Large intestine (tissue), 12 donors: ENCODE data around the gene C10orf71. TPM values are rescaled to one million over a fixed set of nuclear protein-coding genes. Genes with fewer than 3 reads are reported as not detected.

Experiments used
- DNase-seq, 2 donors: peaks; one replicate each; pipeline versions ENCODE4 v3.0.0 to v3.0.0-alpha.2; 2013
- H3K27ac ChIP-seq: one replicate; pipeline ENCODE4 v1.5.1; 2013; ENCODE audit warnings: low read length
- H3K27me3 ChIP-seq: 2 replicates; pipeline ENCODE4 v1.6.1; 2013; ENCODE audit warnings: low read length; ENCODE audit not compliant: control insufficient read depth, insufficient read depth
- H3K36me3 ChIP-seq: 2 replicates; pipeline ENCODE4 v1.6.1; 2013; ENCODE audit warnings: low read length; ENCODE audit not compliant: control insufficient read depth, insufficient read depth
- H3K4me1 ChIP-seq: one replicate; pipeline ENCODE4 v1.6.1; 2013; ENCODE audit warnings: low read length; ENCODE audit not compliant: control insufficient read depth, insufficient read depth
- H3K4me3 ChIP-seq: one replicate; pipeline ENCODE4 v1.5.1; 2013; ENCODE audit warnings: low read length
- H3K9me3 ChIP-seq: one replicate; pipeline ENCODE4 v1.6.1; 2013; ENCODE audit warnings: mild to moderate bottlenecking, low read depth, low read length, moderate library complexity; ENCODE audit not compliant: control insufficient read depth
- WGBS: methylation state at CpG from one replicate; pipeline ENCODE4 v1.1.5; 2013; ENCODE audit warnings: low lambda C conversion rate; ENCODE audit not compliant: insufficient coverage; 5-methylcytosine and 5-hydroxymethylcytosine counted together
- long read RNA-seq, 11 donors: transcript quantifications; one replicate each; lab custom pipeline, GENCODE V29; 2026
- polyA plus RNA-seq: library from polyadenylated mRNA; unstranded; fragments of 120-200 nt; gene quantifications from one replicate; pipeline ENCODE4 v1.2.1, GENCODE V29; 2013

The C10orf71 gene
- 0.01 TPM for polyA plus RNA-seq
- long read RNA-seq, donor 1 = 0 reads
- long read RNA-seq, donor 2 = 0 reads
- long read RNA-seq, donor 3 = 0 reads
- long read RNA-seq, donor 4 = 0 reads
- long read RNA-seq, donor 5 = 0 reads
- long read RNA-seq, donor 6 = 0 reads
- long read RNA-seq, donor 7 = 0 reads
- long read RNA-seq, donor 8 = 0 reads
- long read RNA-seq, donor 9 = 0 reads
- long read RNA-seq, donor 10 = 0 reads
- long read RNA-seq, donor 11 = 0 reads

- Histone ChIP-seq H3K27me3 (peaks cover 29% of the 10 kb centered on the region), H3K27ac (no peak within 1 kb of the TSS), H3K4me3 (no peak within 1 kb of the TSS), H3K36me3 (no peaks in the 10 kb centered on the region), H3K4me1 (no peaks in the 10 kb centered on the region), H3K9me3 (no peaks in the 10 kb centered on the region)
- DNase-seq = no peak
- no CpG with 5 or more reads among the region's 27 CpGs for WGBS
These were observed at the start of gene C10orf71 for GRCh38 chr10:49298983-49299815. TSS of gene C10orf71 (plus strand) at chr10:49299170. CDS start at chr10:49322546, 23,376 bp downstream.

- no peaks in the 10 kb centered on the region for H3K36me3 ChIP-seq
- 100% methylated on average over 3 of the region's 11 CpGs for WGBS
- no peak overlapping the region for H3K4me3 ChIP-seq
- H3K27ac ChIP-seq = no peak overlapping the region
- peaks cover 2% of the 10 kb centered on the region for H3K27me3 ChIP-seq
- no peaks in the 10 kb centered on the region for H3K9me3 ChIP-seq
- DNase-seq = no peak
- no peaks in the 10 kb centered on the region for H3K4me1 ChIP-seq
These were observed 46.5 kb upstream of the C10orf71 start for GRCh38 chr10:49252313-49253034.

GRCh38 chr10:49253340-49253906 lies 45.5 kb upstream of the C10orf71 start:
- no peak for DNase-seq
- Histone ChIP-seq H3K4me1 (no peaks in the 10 kb centered on the region), H3K9me3 (no peaks in the 10 kb centered on the region), H3K4me3 (no peak overlapping the region), H3K27ac (no peak overlapping the region), H3K36me3 (no peaks in the 10 kb centered on the region), H3K27me3 (peaks cover 2% of the 10 kb centered on the region)
- no CpG with 5 or more reads among the region's 2 CpGs for WGBS

GRCh38 chr10:49254150-49254549 lies 44.8 kb upstream of the C10orf71 start:
- DNase-seq = no peak
- Histone ChIP-seq H3K36me3 (no peaks in the 10 kb centered on the region), H3K27me3 (peaks cover 2% of the 10 kb centered on the region), H3K9me3 (no peaks in the 10 kb centered on the region), H3K27ac (no peak overlapping the region), H3K4me1 (no peaks in the 10 kb centered on the region), H3K4me3 (no peak overlapping the region)

GRCh38 chr10:49254556-49255318 lies 44.2 kb upstream of the C10orf71 start:
- no peaks in the 10 kb centered on the region for H3K9me3 ChIP-seq
- H3K4me1 ChIP-seq = no peaks in the 10 kb centered on the region
- peaks cover 2% of the 10 kb centered on the region for H3K27me3 ChIP-seq
- no peak overlapping the region for H3K4me3 ChIP-seq
- no peaks in the 10 kb centered on the region for H3K36me3 ChIP-seq
- WGBS = no CpG with 5 or more reads among the region's 14 CpGs
- DNase-seq = no peak
- no peak overlapping the region for H3K27ac ChIP-seq

GRCh38 chr10:49255883-49256282 lies 43.1 kb upstream of the C10orf71 start:
- Histone ChIP-seq H3K27me3 (peaks cover 2% of the 10 kb centered on the region), H3K4me1 (no peaks in the 10 kb centered on the region), H3K4me3 (no peak overlapping the region), H3K9me3 (no peaks in the 10 kb centered on the region), H3K27ac (no peak overlapping the region), H3K36me3 (no peaks in the 10 kb centered on the region)
- WGBS = no CpG with 5 or more reads among the region's 3 CpGs
- DNase-seq = no peak

GRCh38 chr10:49257154-49257553 lies 41.8 kb upstream of the C10orf71 start:
- no peak overlapping the region for H3K27ac ChIP-seq

GRCh38 chr10:49257626-49258349 lies 41.2 kb upstream of the C10orf71 start:
- Histone ChIP-seq H3K36me3 (no peaks in the 10 kb centered on the region), H3K9me3 (no peaks in the 10 kb centered on the region), H3K4me1 (no peaks in the 10 kb centered on the region), H3K27ac (no peak overlapping the region), H3K4me3 (no peak overlapping the region), H3K27me3 (peaks cover 2% of the 10 kb centered on the region)
- DNase-seq = no peak
- no CpG with 5 or more reads among the region's 11 CpGs for WGBS

More at GRCh38 chr10:49257154-49257553, 41.8 kb upstream of the C10orf71 start:
- Histone ChIP-seq H3K27me3 (peaks cover 2% of the 10 kb centered on the region), H3K4me3 (no peak overlapping the region), H3K4me1 (no peaks in the 10 kb centered on the region), H3K36me3 (no peaks in the 10 kb centered on the region), H3K9me3 (no peaks in the 10 kb centered on the region)
- WGBS = no CpG with 5 or more reads among the region's 1 CpG
- DNase-seq = no peak

GRCh38 chr10:49258350-49258683 lies 40.7 kb upstream of the C10orf71 start:
- H3K27ac ChIP-seq = no peak overlapping the region
- H3K4me3 ChIP-seq = no peak overlapping the region
- no peaks in the 10 kb centered on the region for H3K36me3 ChIP-seq
- peaks cover 1% of the 10 kb centered on the region for H3K27me3 ChIP-seq
- DNase-seq = no peak
- no peaks in the 10 kb centered on the region for H3K4me1 ChIP-seq
- no peaks in the 10 kb centered on the region for H3K9me3 ChIP-seq
